ENCODE data around the gene TSEN2.

Gene TSEN2

GRCh38 chr3:12556690-12557472, 72.6 kb downstream of the TSEN2 start, which contains the start of gene MKRN2:
MKRN2 (plus strand) TSS chr3:12557087; CDS start chr3:12557151, 64 bp downstream.
- Histone ChIP-seq H3K36me3 (ENCODE audit: control insufficient read depth in 1 of 2, insufficient read depth in 2 of 2, low read depth in 1 of 2, low read length in 2 of 2) (no peaks in the 10 kb centered on the region), H3K79me1 (replicated peaks; ENCODE audit: low read length, poor library complexity, severe bottlenecking) (no peaks in the 10 kb centered on the region), H2BK5ac (ENCODE audit: low read depth, low read length, poor library complexity, severe bottlenecking) (peak within 1 kb of the TSS; percentile 5), H3K9ac (ENCODE audit: low read length) (peak within 1 kb of the TSS; percentile 95), H3K9me3 (ENCODE audit: control insufficient read depth, low read length) (no peaks in the 10 kb centered on the region), H3K4me3 (ENCODE audit: insufficient read depth in 1 of 2, low read depth in 1 of 2, low read length in 2 of 2) (peak within 1 kb of the TSS; percentile 91 to 92), H2BK12ac (ENCODE audit: low read length in 2 of 2) (peak within 1 kb of the TSS in 1 of 2 experiments; percentile 37), H3K27ac (ENCODE audit: low read length, poor library complexity, severe bottlenecking) (peak within 1 kb of the TSS; percentile 60), H3K14ac (ENCODE audit: low read length in 2 of 2) (peak within 1 kb of the TSS; percentile 58 to 95), H3K27me3 (ENCODE audit: control insufficient read depth in 1 of 2, insufficient read depth in 1 of 2, low read length in 2 of 2) (no peaks in the 10 kb centered on the region), H2AFZ (ENCODE audit: low read depth, low read length) (peak within 1 kb of the TSS; percentile 95), H3K23ac (ENCODE audit: low read length in 2 of 2) (peak within 1 kb of the TSS in 1 of 2 experiments; percentile 96), H4K91ac (ENCODE audit: low read length) (peak within 1 kb of the TSS; percentile 80), H2BK120ac (ENCODE audit: low read depth, low read length) (peak within 1 kb of the TSS; percentile 57), H3K4me1 (ENCODE audit: control insufficient read depth, insufficient read depth, low read depth, low read length) (peaks cover 13% of the 10 kb centered on the region), H3K18ac (ENCODE audit: low read depth in 1 of 2, low read length in 2 of 2) (peak within 1 kb of the TSS; percentile 88 to 97), H2BK15ac (ENCODE audit: low read depth, poor library complexity, severe bottlenecking) (peak within 1 kb of the TSS; percentile 44), H4K8ac (ENCODE audit: low read length) (peak within 1 kb of the TSS; percentile 92), H3K4ac (ENCODE audit: low read depth in 1 of 2, low read length in 2 of 2) (peak within 1 kb of the TSS; percentile 84 to 93), H3K4me2 (ENCODE audit: low read length, poor library complexity, severe bottlenecking) (peak within 1 kb of the TSS; percentile 74), H2AK5ac (ENCODE audit: low read length, severe bottlenecking) (no peak within 1 kb of the TSS)
- under 1% methylated on average over 72 of the region's 77 CpGs for WGBS
- peak; percentile 86 for DNase-seq

DNA sequence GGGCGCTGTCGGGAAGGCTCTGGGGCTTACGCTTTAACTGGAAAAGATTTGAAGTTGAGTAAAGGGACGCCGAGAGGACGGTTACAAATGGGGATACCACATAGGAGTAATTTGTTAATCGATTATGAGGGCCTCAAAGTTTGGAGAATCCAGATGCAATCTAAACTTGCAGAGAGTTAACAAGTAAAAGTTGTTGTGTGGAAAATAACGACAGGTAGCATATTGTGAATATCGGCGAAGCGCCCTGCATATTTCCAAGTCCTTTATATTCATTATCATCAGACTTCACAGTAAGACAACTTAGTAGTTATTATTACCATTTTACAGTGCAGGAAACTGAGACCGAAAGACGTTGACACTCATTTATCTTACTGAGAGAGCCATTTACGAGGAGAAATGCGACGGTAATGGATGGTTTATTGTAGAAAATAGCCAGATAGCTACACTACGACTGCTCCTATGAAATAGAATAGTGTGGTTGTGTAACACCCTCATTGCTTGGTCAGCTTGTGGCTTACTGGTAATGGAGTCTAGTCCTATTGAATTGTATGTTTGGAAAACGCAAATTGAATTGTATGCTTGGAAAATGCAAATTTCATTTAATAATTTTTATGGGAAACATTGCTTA, 73.3 kb downstream of the TSEN2 start:
- peak overlapping the region in 1 of 2 experiments; percentile 96 for H3K23ac ChIP-seq (ENCODE audit: low read length in 2 of 2)
- WGBS: 4% methylated on average over 16 of the region's 18 CpGs
- peak overlapping the region; percentile 30 for H3K4me2 ChIP-seq (ENCODE audit: low read length, poor library complexity, severe bottlenecking)

DNA sequence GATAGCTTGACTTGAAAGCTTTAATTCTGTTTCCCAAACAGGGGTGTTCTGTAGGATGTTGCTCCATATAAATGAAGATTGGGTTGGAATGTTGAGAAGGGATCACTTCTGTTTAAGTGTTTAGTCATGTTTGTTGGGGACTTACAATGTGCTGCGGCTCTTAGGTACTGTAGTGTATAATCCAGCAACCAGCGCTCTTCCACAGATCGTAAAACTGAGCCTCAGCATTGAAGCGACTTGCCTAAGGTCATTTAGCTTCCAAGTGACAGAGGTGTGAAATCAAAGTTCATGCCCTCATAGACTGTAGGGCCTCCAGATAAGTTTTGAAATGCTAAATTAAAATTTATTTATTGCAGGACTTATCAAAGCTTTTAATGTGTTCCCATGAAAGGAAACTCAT, 74.4 kb downstream of the TSEN2 start:
- Histone ChIP-seq H3K4me3 (ENCODE audit: insufficient read depth in 1 of 2, low read depth in 1 of 2, low read length in 2 of 2) (peak overlapping the region in 1 of 2 experiments; percentile 91), H4K8ac (ENCODE audit: low read length) (no peak overlapping the region), H2BK120ac (ENCODE audit: low read depth, low read length) (no peak overlapping the region), H3K27ac (ENCODE audit: low read length, poor library complexity, severe bottlenecking) (no peak overlapping the region), H2AFZ (ENCODE audit: low read depth, low read length) (no peak overlapping the region), H2BK15ac (ENCODE audit: low read depth, poor library complexity, severe bottlenecking) (no peak overlapping the region), H2AK5ac (ENCODE audit: low read length, severe bottlenecking) (peak overlapping the region; percentile 58), H3K14ac (ENCODE audit: low read length in 2 of 2) (no peak overlapping the region), H3K4ac (ENCODE audit: low read depth in 1 of 2, low read length in 2 of 2) (no peak overlapping the region), H3K4me1 (ENCODE audit: control insufficient read depth, insufficient read depth, low read depth, low read length) (peaks cover 16% of the 10 kb centered on the region), H2BK12ac (ENCODE audit: low read length in 2 of 2) (no peak overlapping the region), H3K18ac (ENCODE audit: low read depth in 1 of 2, low read length in 2 of 2) (no peak overlapping the region), H3K4me2 (ENCODE audit: low read length, poor library complexity, severe bottlenecking) (peak overlapping the region; percentile 66), H3K36me3 (ENCODE audit: control insufficient read depth in 1 of 2, insufficient read depth in 2 of 2, low read depth in 1 of 2, low read length in 2 of 2) (no peaks in the 10 kb centered on the region), H3K9ac (ENCODE audit: low read length) (peak overlapping the region; percentile 95), H2BK5ac (ENCODE audit: low read depth, low read length, poor library complexity, severe bottlenecking) (no peak overlapping the region), H3K9me3 (ENCODE audit: control insufficient read depth, low read length) (no peaks in the 10 kb centered on the region), H3K79me1 (replicated peaks; ENCODE audit: low read length, poor library complexity, severe bottlenecking) (no peaks in the 10 kb centered on the region), H4K91ac (ENCODE audit: low read length) (no peak overlapping the region), H3K27me3 (ENCODE audit: control insufficient read depth in 1 of 2, insufficient read depth in 1 of 2, low read length in 2 of 2) (no peaks in the 10 kb centered on the region), H3K23ac (ENCODE audit: low read length in 2 of 2) (no peak overlapping the region)
- WGBS: 74% methylated on average over 4 of the region's 4 CpGs
- no peak for DNase-seq

More for the DNA sequence above, 73.3 kb downstream of the TSEN2 start:
- peak overlapping the region; percentile 60 for H3K27ac ChIP-seq (ENCODE audit: low read length, poor library complexity, severe bottlenecking)
- peak overlapping the region; percentile 58 to 95 for H3K14ac ChIP-seq (ENCODE audit: low read length in 2 of 2)
- peak; percentile 78 for DNase-seq
- no peak overlapping the region for H2BK5ac ChIP-seq (ENCODE audit: low read depth, low read length, poor library complexity, severe bottlenecking)
- no peak overlapping the region for H2AK5ac ChIP-seq (ENCODE audit: low read length, severe bottlenecking)
- H3K9me3 ChIP-seq (ENCODE audit: control insufficient read depth, low read length): no peaks in the 10 kb centered on the region
- peak overlapping the region; percentile 95 for H2AFZ ChIP-seq (ENCODE audit: low read depth, low read length)
- H4K91ac ChIP-seq (ENCODE audit: low read length): no peak overlapping the region
- H3K27me3 ChIP-seq (ENCODE audit: control insufficient read depth in 1 of 2, insufficient read depth in 1 of 2, low read length in 2 of 2): no peaks in the 10 kb centered on the region
- peaks cover 15% of the 10 kb centered on the region for H3K4me1 ChIP-seq (ENCODE audit: control insufficient read depth, insufficient read depth, low read depth, low read length)
- H4K8ac ChIP-seq (ENCODE audit: low read length): peak overlapping the region; percentile 92
- peak overlapping the region; percentile 88 to 97 for H3K18ac ChIP-seq (ENCODE audit: low read depth in 1 of 2, low read length in 2 of 2)
- H2BK12ac ChIP-seq (ENCODE audit: low read length in 2 of 2): peak overlapping the region in 1 of 2 experiments; percentile 37
- no peaks in the 10 kb centered on the region for H3K36me3 ChIP-seq (ENCODE audit: control insufficient read depth in 1 of 2, insufficient read depth in 2 of 2, low read depth in 1 of 2, low read length in 2 of 2)
- no peaks in the 10 kb centered on the region for H3K79me1 ChIP-seq (replicated peaks; ENCODE audit: low read length, poor library complexity, severe bottlenecking)
- peak overlapping the region; percentile 95 for H3K9ac ChIP-seq (ENCODE audit: low read length)
- peak overlapping the region; percentile 91 to 92 for H3K4me3 ChIP-seq (ENCODE audit: insufficient read depth in 1 of 2, low read depth in 1 of 2, low read length in 2 of 2)
- H2BK120ac ChIP-seq (ENCODE audit: low read depth, low read length): peak overlapping the region; percentile 57
- H3K4ac ChIP-seq (ENCODE audit: low read depth in 1 of 2, low read length in 2 of 2): peak overlapping the region; percentile 84 to 93
- no peak overlapping the region for H2BK15ac ChIP-seq (ENCODE audit: low read depth, poor library complexity, severe bottlenecking)

GRCh38 chr3:12559520-12559919, 75.2 kb downstream of the TSEN2 start:
- no peak overlapping the region for H2AFZ ChIP-seq (ENCODE audit: low read depth, low read length)
- H3K4ac ChIP-seq (ENCODE audit: low read depth in 1 of 2, low read length in 2 of 2): no peak overlapping the region
- no peak overlapping the region for H2BK120ac ChIP-seq (ENCODE audit: low read depth, low read length)
- H2BK15ac ChIP-seq (ENCODE audit: low read depth, poor library complexity, severe bottlenecking): no peak overlapping the region
- no peak overlapping the region for H3K23ac ChIP-seq (ENCODE audit: low read length in 2 of 2)
- peak overlapping the region in 1 of 2 experiments; percentile 91 for H3K4me3 ChIP-seq (ENCODE audit: insufficient read depth in 1 of 2, low read depth in 1 of 2, low read length in 2 of 2)
- H3K18ac ChIP-seq (ENCODE audit: low read depth in 1 of 2, low read length in 2 of 2): no peak overlapping the region
- no peak overlapping the region for H2BK12ac ChIP-seq (ENCODE audit: low read length in 2 of 2)
- H2AK5ac ChIP-seq (ENCODE audit: low read length, severe bottlenecking): no peak overlapping the region
- H3K14ac ChIP-seq (ENCODE audit: low read length in 2 of 2): no peak overlapping the region
- no peak overlapping the region for H4K91ac ChIP-seq (ENCODE audit: low read length)
- H3K27me3 ChIP-seq (ENCODE audit: control insufficient read depth in 1 of 2, insufficient read depth in 1 of 2, low read length in 2 of 2): no peaks in the 10 kb centered on the region
- no peaks in the 10 kb centered on the region for H3K9me3 ChIP-seq (ENCODE audit: control insufficient read depth, low read length)
- peaks cover 11% of the 10 kb centered on the region for H3K4me1 ChIP-seq (ENCODE audit: control insufficient read depth, insufficient read depth, low read depth, low read length)
- H2BK5ac ChIP-seq (ENCODE audit: low read depth, low read length, poor library complexity, severe bottlenecking): no peak overlapping the region
- H4K8ac ChIP-seq (ENCODE audit: low read length): no peak overlapping the region
- H3K36me3 ChIP-seq (ENCODE audit: control insufficient read depth in 1 of 2, insufficient read depth in 2 of 2, low read depth in 1 of 2, low read length in 2 of 2): no peaks in the 10 kb centered on the region
- H3K27ac ChIP-seq (ENCODE audit: low read length, poor library complexity, severe bottlenecking): no peak overlapping the region
- H3K9ac ChIP-seq (ENCODE audit: low read length): peak overlapping the region; percentile 95
- DNase-seq: no peak
- no peak overlapping the region for H3K4me2 ChIP-seq (ENCODE audit: low read length, poor library complexity, severe bottlenecking)
- 87% methylated on average over 3 of the region's 3 CpGs for WGBS
- no peaks in the 10 kb centered on the region for H3K79me1 ChIP-seq (replicated peaks; ENCODE audit: low read length, poor library complexity, severe bottlenecking)

Data from mesenchymal stem cell (in vitro differentiated cells and primary cell).